GM21737 (cell line): ENCODE data around the gene FREM2.

Experiments used
- ATAC-seq: cut with Tn5 transposase; IDR thresholded peaks from one replicate; pipeline ENCODE4 v1.9.1; 2021; ENCODE audit warnings: mild to moderate bottlenecking, moderate library complexity; ENCODE audit not compliant: unreplicated experiment

Gene FREM2

GRCh38 chr13:38883783-38884182 lies 196.9 kb downstream of the FREM2 start:
- ATAC-seq, result no peak

DNA sequence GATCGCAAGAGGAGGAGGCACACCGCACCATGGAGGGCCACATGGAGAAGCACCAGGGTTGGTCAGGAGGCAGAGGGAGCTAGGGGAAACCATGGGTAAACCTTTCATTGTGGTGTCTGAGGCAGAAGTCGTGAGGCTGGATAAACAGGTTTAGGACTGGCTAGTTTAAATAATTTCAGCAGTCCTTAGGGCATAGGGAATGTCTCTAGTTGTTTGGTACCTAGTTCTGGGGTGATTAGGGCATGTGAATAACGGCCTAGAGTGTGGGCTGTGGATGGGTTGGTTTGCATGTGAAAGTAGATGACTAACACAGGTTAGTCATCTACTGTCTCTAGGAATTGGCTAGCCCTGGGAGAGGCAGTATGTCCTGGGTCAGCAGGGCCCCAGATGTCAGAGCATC lies 201.4 kb downstream of the FREM2 start:
- no peak for ATAC-seq

DNA sequence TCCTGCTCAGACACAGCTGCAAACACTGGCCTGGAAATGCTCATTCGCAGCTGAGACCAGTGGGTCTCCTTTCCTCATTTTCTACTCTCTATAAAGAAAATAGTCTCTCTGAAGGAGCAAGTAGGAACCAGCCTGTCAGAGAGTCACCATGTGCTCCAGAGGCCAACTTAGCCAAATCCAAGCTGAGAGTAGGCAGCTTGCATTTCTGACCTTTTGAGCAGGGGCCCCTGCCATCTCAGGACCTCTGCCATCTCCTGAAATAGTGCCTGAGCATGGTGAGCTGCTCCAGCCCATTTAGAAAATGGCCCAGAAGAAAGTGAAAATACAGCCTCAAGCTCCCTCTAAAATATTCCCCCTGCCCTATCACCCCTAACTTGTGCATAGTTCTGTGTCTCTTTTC lies 208.2 kb downstream of the FREM2 start:
- no peak for ATAC-seq

DNA sequence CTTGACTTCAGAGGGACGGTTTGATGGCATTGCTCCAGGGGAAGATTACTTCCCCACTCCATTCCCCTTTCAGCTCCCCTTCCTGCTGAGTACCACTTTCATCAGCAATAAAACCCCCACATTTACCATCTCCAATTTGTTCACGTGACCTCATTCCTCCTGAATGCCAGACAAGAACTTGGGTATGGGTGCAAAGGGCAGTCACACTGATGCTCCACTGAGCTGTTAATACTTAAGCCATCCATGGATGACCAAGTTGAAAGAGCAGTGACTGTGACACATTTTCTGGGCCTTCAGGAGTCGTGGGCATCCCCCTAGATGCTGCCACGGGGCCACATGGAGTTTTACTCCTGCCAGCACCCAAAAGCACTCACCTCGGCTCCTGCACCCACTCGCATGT lies 210.6 kb downstream of the FREM2 start:
- ATAC-seq, result no peak

DNA sequence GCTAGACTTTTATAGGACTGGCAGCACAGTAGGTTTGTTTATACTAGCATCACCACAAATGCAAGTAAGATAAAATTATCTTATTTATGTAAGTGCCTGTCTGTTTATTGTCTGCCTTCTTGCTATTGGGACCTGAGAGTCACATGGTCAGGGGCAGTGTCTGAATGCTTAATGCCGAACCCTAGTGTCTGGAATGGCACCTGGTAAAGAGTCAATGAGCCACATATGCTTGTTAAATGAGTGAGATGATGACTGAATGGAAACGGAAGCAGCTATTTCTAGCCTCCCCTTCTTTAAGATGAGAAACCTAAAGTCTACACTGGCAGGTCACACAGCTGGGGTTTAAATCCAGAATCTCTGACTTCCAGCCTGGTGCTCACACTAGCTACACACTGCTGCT lies 211.6 kb downstream of the FREM2 start:
- ATAC-seq, result no peak

DNA sequence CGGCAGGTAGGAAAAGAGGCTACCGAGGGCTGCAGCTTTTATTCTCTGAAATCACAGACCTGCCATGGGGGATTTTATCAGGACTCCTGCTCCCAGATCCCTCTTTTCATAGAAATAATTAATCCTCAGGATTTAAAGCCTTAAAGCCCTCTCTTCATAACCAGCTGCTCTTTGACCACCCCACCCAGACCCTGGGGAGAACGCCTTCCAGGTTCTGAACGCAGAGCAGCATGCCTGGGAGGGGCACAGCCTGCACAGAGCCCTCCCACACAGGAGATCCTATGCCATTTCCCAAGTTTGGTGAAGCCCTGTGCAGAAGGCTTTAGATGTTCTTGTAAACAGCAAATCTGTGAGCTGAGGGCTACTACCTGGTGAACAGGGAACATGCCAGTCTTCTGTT lies 212.7 kb downstream of the FREM2 start:
- no peak for ATAC-seq

GRCh38 chr13:38900188-38900587 lies 213.3 kb downstream of the FREM2 start:
- ATAC-seq, result no peak

DNA sequence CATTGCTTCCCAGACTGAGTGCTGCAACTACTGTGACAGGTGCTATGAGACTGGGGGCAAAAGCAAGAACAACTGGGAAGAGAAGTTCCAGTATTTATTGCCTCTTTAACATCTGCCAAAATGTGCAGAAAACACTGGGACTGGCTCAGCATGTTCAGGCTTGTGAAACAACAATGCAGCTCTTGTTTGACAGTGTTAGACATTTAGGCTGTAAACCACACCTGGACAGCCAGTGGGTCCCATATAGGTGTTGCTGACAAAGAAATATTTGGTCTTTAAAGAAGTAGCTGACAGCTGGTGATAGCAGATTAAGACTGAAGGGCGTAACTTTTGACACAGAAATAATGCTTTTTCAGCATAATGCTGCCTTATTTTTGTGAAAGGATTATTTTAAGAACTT lies 215.7 kb downstream of the FREM2 start:
- no peak for ATAC-seq

DNA sequence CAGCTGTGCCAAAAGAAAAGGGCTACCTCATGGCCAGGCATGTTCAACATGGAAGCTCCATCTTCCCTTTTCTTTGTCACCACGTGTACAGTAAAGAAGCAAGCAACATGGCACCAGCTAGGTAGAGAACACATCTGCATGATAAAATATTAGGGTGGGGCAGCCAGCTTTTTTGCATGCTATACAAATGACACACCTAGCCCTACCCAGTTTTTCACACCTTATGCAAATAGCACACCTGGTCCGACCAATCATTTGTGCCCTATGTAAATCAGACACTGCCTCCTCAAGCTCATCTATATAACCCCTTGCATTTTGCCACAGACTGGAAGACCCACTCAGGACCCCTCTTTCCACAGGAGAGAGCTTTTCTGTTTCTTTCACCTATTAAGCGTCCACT lies 218.2 kb downstream of the FREM2 start:
- no peak for ATAC-seq

DNA sequence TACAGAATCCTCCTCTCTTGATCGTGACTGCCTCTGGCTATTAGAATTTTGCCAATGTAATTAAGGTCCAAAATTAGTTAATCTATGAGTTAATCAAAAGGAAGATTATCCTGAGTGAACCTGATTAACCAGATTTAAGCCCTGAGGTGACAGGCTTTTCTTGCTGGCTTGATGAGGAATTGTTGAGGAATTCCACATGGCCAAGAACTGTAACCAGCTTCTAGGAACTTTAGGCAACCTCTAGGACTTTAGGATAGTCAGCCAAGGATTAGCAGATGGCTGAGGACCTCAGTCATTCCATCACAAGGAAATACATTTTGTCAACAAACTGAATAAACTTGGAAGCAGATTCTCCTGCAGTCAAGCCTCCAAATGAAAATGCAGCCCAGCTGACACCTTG lies 219.0 kb downstream of the FREM2 start:
- ATAC-seq, result no peak

- no peak for ATAC-seq
Observed at GRCh38 chr13:38908574-38908973, 221.7 kb downstream of the FREM2 start.

- ATAC-seq, result no peak
Observed at GRCh38 chr13:38914070-38914469, 227.2 kb downstream of the FREM2 start.

- no peak for ATAC-seq
Observed at GRCh38 chr13:38921081-38921480, 234.2 kb downstream of the FREM2 start.

GRCh38 chr13:38922170-38922569 lies 235.3 kb downstream of the FREM2 start:
- ATAC-seq, result no peak

GRCh38 chr13:38933786-38934185 lies 246.9 kb downstream of the FREM2 start:
- ATAC-seq, result no peak
